ENCODE data around the gene SAP25. TPM values are rescaled to one million over a fixed set of nuclear protein-coding genes. Genes with fewer than 3 reads are reported as not detected.

Gene SAP25
- total and polyA plus RNA-seq, 2 of the 8 experiments (the other 6 are each of a cell fraction or from before 2014, with no cell fraction given): 3.6 to 5.8 TPM

GRCh38 chr7:100613412-100614175, 39.9 kb upstream of the SAP25 start:
- H3K9ac ChIP-seq (replicated peaks in 1 of 4; ENCODE audit: extremely low read depth in 1 of 4, low read depth in 3 of 4, low read length in 3 of 4): no peak overlapping the region; a peak in 1 of 7 replicates
- peak overlapping the region in 1 of 4 experiments; percentile 75; a peak in 1 of 8 replicates for H3K4me3 ChIP-seq (ENCODE audit: extremely low read depth in 1 of 4, insufficient read depth in 2 of 4, low read depth in 3 of 4, low read length in 4 of 4)
- POLR2A ChIA-PET (ENCODE audit: partially characterized antibody): interaction anchor here (1.1 to 2.4 kb wide), 6 partner anchors 9 to 215 kb away, joined by 3 to 19 read pairs (median 8); partner anchors contain the start of genes FBXO24, LRCH4 and PCOLCE
- TF ChIP-seq, protein P1, sequence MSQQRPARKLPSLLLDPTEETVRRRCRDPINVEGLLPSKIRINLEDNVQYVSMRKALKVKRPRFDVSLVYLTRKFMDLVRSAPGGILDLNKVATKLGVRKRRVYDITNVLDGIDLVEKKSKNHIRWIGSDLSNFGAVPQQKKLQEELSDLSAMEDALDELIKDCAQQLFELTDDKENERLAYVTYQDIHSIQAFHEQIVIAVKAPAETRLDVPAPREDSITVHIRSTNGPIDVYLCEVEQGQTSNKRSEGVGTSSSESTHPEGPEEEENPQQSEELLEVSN (IDR thresholded peaks at IDR 0.05): no peak
- TF ChIP-seq SP4 (IDR thresholded peaks at IDR 0.05; ENCODE audit: low read length) (no peak), TCF12 (IDR thresholded peaks at IDR 0.05; ENCODE audit: low read depth, low read length) (no peak), JUN (IDR thresholded peaks at IDR 0.05; ENCODE audit: low read depth, low read length) (no peak), RAD21 (IDR thresholded peaks at IDR 0.05 in 1 of 2, conservative IDR thresholded peaks at IDR 0.05 in 1 of 2; ENCODE audit: low read depth in 2 of 2, low read length in 2 of 2) (no peak), GABPA (IDR thresholded peaks at IDR 0.05; ENCODE audit: borderline replicate concordance, insufficient read depth, low read length) (no peak), SIRT6 (IDR thresholded peaks at IDR 0.05; ENCODE audit: low read length) (no peak), PHF8 (conservative IDR thresholded peaks at IDR 0.05; ENCODE audit: low read depth, low read length) (no peak), CHD1 (IDR thresholded peaks at IDR 0.05; ENCODE audit: low read depth, low read length) (no peak), KDM5A (IDR thresholded peaks at IDR 0.05; ENCODE audit: low read length) (no peak), CTBP2 (IDR thresholded peaks at IDR 0.05; ENCODE audit: borderline replicate concordance, insufficient read depth, insufficient read length, low read length) (no peak)

More at GRCh38 chr7:100613412-100614175, 39.9 kb upstream of the SAP25 start:
- no peak overlapping the region for H3K23ac ChIP-seq (ENCODE audit: insufficient read length)
- H2BK20ac ChIP-seq (ENCODE audit: low read length): no peak overlapping the region
- H3K27me3 ChIP-seq (replicated peaks in 1 of 4; ENCODE audit: control insufficient read depth in 3 of 4, extremely low read depth in 1 of 4, insufficient read depth in 3 of 4, low read length in 3 of 4): no peaks in the 10 kb centered on the region; a peak in 1 of 7 replicates
- H3K18ac ChIP-seq (ENCODE audit: extremely low read depth, low read length): no peak overlapping the region
- H3K23me2 ChIP-seq (ENCODE audit: low read depth, low read length): peaks cover 5% of the 10 kb centered on the region
- no peak overlapping the region for H3K4ac ChIP-seq (replicated peaks; ENCODE audit: insufficient read length, low read depth, low read length)
- CTCF ChIA-PET (ENCODE audit: partially characterized antibody): interaction anchor here (0.9 to 8.8 kb wide), 34 partner anchors 8 to 186 kb away, joined by 3 to 73 read pairs (median 5); partner anchors contain the start of genes ACTL6B, EPO, GIGYF1 and POP7
- H3K36me3 ChIP-seq (ENCODE audit: control insufficient read depth in 2 of 4, insufficient read depth in 4 of 4, low read length in 3 of 4): no peaks in the 10 kb centered on the region
- no peaks in the 10 kb centered on the region for H3K79me2 ChIP-seq (ENCODE audit: control insufficient read depth in 1 of 2, insufficient read depth in 2 of 2, low read length in 2 of 2)
- H2BK15ac ChIP-seq (ENCODE audit: low read length): peak overlapping the region; percentile 33; the same call in 1 of the 2 replicates
- H3K4me2 ChIP-seq (ENCODE audit: insufficient read depth in 1 of 2, low read depth in 2 of 2, low read length in 2 of 2): peak overlapping the region; percentile 68 to 94; a peak in 3 of 4 replicates
- no peak overlapping the region for H3K14ac ChIP-seq (ENCODE audit: insufficient read length)
- H2AFZ ChIP-seq (ENCODE audit: low read length): no peak overlapping the region
- no peak overlapping the region for H2BK12ac ChIP-seq (ENCODE audit: low read depth, low read length)
- DNase-seq (ENCODE audit: low read depth in 1 of 2, low spot score in 2 of 2): no peak
- no peaks in the 10 kb centered on the region for H3K9me3 ChIP-seq (ENCODE audit: insufficient read depth in 2 of 2, low read depth in 1 of 2, low read length in 1 of 2)
- no peak for FAIRE-seq
- H3K79me1 ChIP-seq (ENCODE audit: low read depth, low read length): no peaks in the 10 kb centered on the region
- H2AK5ac ChIP-seq (ENCODE audit: low read depth, low read length): no peak overlapping the region
- H3K4me1 ChIP-seq (replicated peaks in 1 of 4; ENCODE audit: control insufficient read depth in 3 of 4, insufficient read depth in 4 of 4, low read length in 3 of 4): peaks cover 0 to 6% (median 2%) of the 10 kb centered on the region in 4 experiments; a peak in 3 of 7 replicates
- H4K8ac ChIP-seq (ENCODE audit: extremely low read depth, insufficient read depth, low read length): no peak overlapping the region
- no peak overlapping the region for H2BK120ac ChIP-seq (replicated peaks; ENCODE audit: low read depth, low read length)
- H4K91ac ChIP-seq (replicated peaks; ENCODE audit: insufficient read length, low read length): no peak overlapping the region
- peaks cover 0 to 2% of the 10 kb centered on the region in 2 experiments for H4K20me1 ChIP-seq (replicated peaks in 1 of 2; ENCODE audit: control insufficient read depth in 1 of 2, insufficient read depth in 2 of 2, low read length in 2 of 2)
- 88% methylated on average over 13 of the region's 13 CpGs; no CpG with 5 or more reads in 1 of the 2 experiments for WGBS, 2 experiments (ENCODE audit: extremely low coverage in 1 of 2, insufficient coverage in 1 of 2, insufficient read length in 1 of 2, insufficient replicate concordance in 2 of 2, low coverage in 1 of 2, low lambda C conversion rate in 2 of 2, missing lambda C conversion rate in 1 of 2)
- no peak overlapping the region for H3K27ac ChIP-seq (ENCODE audit: low read depth, low read length)
- no peak overlapping the region for H4K5ac ChIP-seq (ENCODE audit: insufficient read length, low read depth, low read length)
- no peak overlapping the region for H2BK5ac ChIP-seq (ENCODE audit: low read depth, low read length)
- H3K56ac ChIP-seq (replicated peaks; ENCODE audit: insufficient read length, low read depth, low read length): no peak overlapping the region
